Camera-type eye (tissue), 1 donor: Measurements from ENCODE around the gene TM4SF4. TPM values are rescaled to one million over a fixed set of nuclear protein-coding genes. Genes with fewer than 3 reads are reported as not detected.

ENCODE experiments used
- total RNA-seq: library from RNA; depleted of rRNA; stranded (reverse); fragments of >200 nt; gene quantifications from one replicate; pipeline ENCODE4 v1.2.3, GENCODE V29; 2014

TM4SF4 gene, protein sequence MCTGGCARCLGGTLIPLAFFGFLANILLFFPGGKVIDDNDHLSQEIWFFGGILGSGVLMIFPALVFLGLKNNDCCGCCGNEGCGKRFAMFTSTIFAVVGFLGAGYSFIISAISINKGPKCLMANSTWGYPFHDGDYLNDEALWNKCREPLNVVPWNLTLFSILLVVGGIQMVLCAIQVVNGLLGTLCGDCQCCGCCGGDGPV
- total RNA-seq = not detected

DNA sequence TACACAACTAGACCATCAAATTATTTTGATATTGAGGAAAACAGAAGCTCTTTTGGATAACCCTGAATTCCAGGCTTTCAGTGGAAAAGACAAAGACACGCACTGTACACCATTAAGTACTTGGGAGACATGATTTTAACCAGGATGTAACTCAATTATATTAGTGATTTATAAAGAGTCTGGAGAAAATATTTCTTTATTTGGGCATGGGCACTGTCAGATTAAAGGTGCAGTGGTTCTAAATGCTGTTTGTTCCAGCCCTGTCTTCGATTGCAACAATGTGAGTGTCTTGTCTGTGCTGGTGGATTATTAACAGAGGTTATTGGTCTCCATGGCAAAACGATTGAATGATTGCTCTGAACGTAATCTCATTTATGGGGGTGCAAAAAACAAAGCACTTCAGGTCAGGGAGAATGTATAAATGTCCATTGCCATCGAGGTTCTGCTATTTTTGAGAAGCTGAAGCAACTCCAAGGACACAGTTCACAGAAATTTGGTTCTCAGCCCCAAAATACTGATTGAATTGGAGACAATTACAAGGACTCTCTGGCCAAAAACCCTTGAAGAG lies at the start of gene TM4SF4:
TM4SF4 (plus strand) TSS at position 448 of the 568 bp plus-strand sequence. CDS start 181 bp downstream, outside the sequence.

Other genes with a start within 250 kb of the TM4SF4 start
- 13.9 TPM for gene TM4SF18, start 141.1 kb upstream of the TM4SF4 start, total RNA-seq
- gene TM4SF1, start 97.0 kb upstream of the TM4SF4 start, total RNA-seq = 86.8 TPM
- 92.8 TPM for gene WWTR1, start 183.3 kb downstream of the TM4SF4 start, total RNA-seq